B cell (primary cell): ENCODE data around the gene AOPEP. TPM values are rescaled to one million over a fixed set of nuclear protein-coding genes. Genes with fewer than 3 reads are reported as not detected.

Experiments
- ATAC-seq: fragments of 200-7000 bp; cut with Tn5 transposase; one replicate; pipeline ENCODE4 v1.10.0; 2021; ENCODE audit warnings: low read depth, mild to moderate bottlenecking, moderate number of reproducible peaks, moderate library complexity
- CTCF ChIA-PET: fragments of 350-600 bp; sonication (Branson Sonifier 250); formaldehyde crosslinking; loops from one replicate; lab custom pipeline; 2021; ENCODE audit warnings: antibody characterized with exemption, inconsistent platforms; lab: Charles Lee
- POLR2A ChIA-PET: fragments of 350-600 bp; sonication (Branson Sonifier 250); formaldehyde crosslinking; loops from one replicate; lab custom pipeline; 2021; ENCODE audit warnings: antibody characterized with exemption; lab: Charles Lee
- DNase-seq: peaks from one replicate; pipeline ENCODE4 v3.0.0; 2013
- H2AFZ ChIP-seq: 2 replicates; pipeline ENCODE4 v1.6.1; 2012; ENCODE audit warnings: mild to moderate bottlenecking, low read depth, low read length; ENCODE audit not compliant: insufficient read depth, poor library complexity, severe bottlenecking
- H3K27ac ChIP-seq, 2 donors: 1 replicate in 1 of 2; 2 replicates in 1 of 2; pipeline ENCODE4 v1.5.1; 2012 to 2013; ENCODE audit warnings: low read length in 2 of 2, mild to moderate bottlenecking in 2 of 2, moderate library complexity in 1 of 2
- H3K27me3 ChIP-seq, 4 experiments: fragments of 200-600 bp in 1 of 4; sonication (generic) in 1 of 4; replicated peaks in 1 of 4; 1 replicate in 2 of 4; 2 replicates in 2 of 4; pipeline versions ENCODE4 v1.6.1 to v1.7.0; 2013 to 2016; ENCODE audit warnings: low read length in 3 of 4, mild to moderate bottlenecking in 2 of 4, mixed read lengths in 1 of 4, moderate library complexity in 1 of 4; ENCODE audit not compliant: insufficient read depth in 4 of 4, control insufficient read depth in 3 of 4; ENCODE audit errors: control extremely low read depth in 1 of 4
- H3K36me3 ChIP-seq, 2 experiments: replicated peaks in 1 of 2; 1 replicate in 1 of 2; 2 replicates in 1 of 2; pipeline versions ENCODE4 v1.6.1 to v1.7.1; 2013; ENCODE audit warnings: low read length in 1 of 2; ENCODE audit not compliant: insufficient read depth in 2 of 2, control insufficient read depth in 1 of 2; ENCODE audit errors: control extremely low read depth in 1 of 2, extremely low read depth in 1 of 2
- H3K4me1 ChIP-seq, 2 donors: fragments of 200-600 bp in 1 of 2; sonication (generic) in 1 of 2; 1 replicate in 1 of 2; 2 replicates in 1 of 2; pipeline versions ENCODE4 v1.5.1 to v1.6.1; 2013 to 2017; ENCODE audit warnings: low read length in 2 of 2; ENCODE audit not compliant: control insufficient read depth in 2 of 2, insufficient read depth in 2 of 2
- H3K4me2 ChIP-seq: replicated peaks from 2 replicates; pipeline ENCODE3; 2012; ENCODE audit warnings: mild to moderate bottlenecking, low read depth, low read length; ENCODE audit not compliant: poor library complexity, severe bottlenecking
- H3K4me3 ChIP-seq, 5 experiments: fragments of 200-600 bp in 1 of 5; sonication (generic) in 1 of 5; 1 replicate in 3 of 5; 2 replicates in 2 of 5; pipeline versions ENCODE4 v1.5.1 to v1.7.0; 2011 to 2016; ENCODE audit warnings: low read length in 4 of 5, mild to moderate bottlenecking in 4 of 5, low read depth in 2 of 5, control low read depth in 1 of 5, moderate library complexity in 1 of 5; ENCODE audit not compliant: insufficient read depth in 1 of 5; ENCODE audit errors: control extremely low read depth in 1 of 5, extremely low read depth in 1 of 5
- H3K79me2 ChIP-seq: fragments of 200-600 bp; sonication (generic); one replicate; pipeline ENCODE4 v1.6.0; 2016; ENCODE audit warnings: low read length; ENCODE audit not compliant: control insufficient read depth, insufficient read depth
- H3K9ac ChIP-seq: fragments of 200-600 bp; sonication (generic); 2 replicates; pipeline ENCODE4 v1.6.1; 2017; ENCODE audit warnings: mild to moderate bottlenecking, low read length, moderate library complexity
- H3K9me3 ChIP-seq, 3 donors: one replicate each; pipeline versions ENCODE4 v1.6.1 to v1.7.1; 2013; ENCODE audit warnings: low read length in 2 of 3; ENCODE audit not compliant: control insufficient read depth in 2 of 3, insufficient read depth in 1 of 3; ENCODE audit errors: control extremely low read depth in 1 of 3
- H4K20me1 ChIP-seq: 2 replicates; pipeline ENCODE4 v1.6.0; 2012; ENCODE audit warnings: mild to moderate bottlenecking, low read length; ENCODE audit not compliant: insufficient read depth, control insufficient read depth, poor library complexity, severe bottlenecking
- H3K27ac Mint-ChIP-seq: one replicate; pipeline ENCODE4 v1.8.0; 2021; ENCODE audit warnings: mixed read lengths
- H3K27me3 Mint-ChIP-seq: one replicate; pipeline ENCODE4 v1.8.0; 2021; ENCODE audit warnings: mixed read lengths
- H3K4me1 Mint-ChIP-seq: one replicate; pipeline ENCODE4 v1.8.0; 2021; ENCODE audit warnings: mixed read lengths
- H3K4me3 Mint-ChIP-seq: one replicate; pipeline ENCODE4 v1.8.0; 2021; ENCODE audit warnings: mixed read lengths
- H3K9me3 Mint-ChIP-seq: one replicate; pipeline ENCODE4 v1.8.0; 2022; ENCODE audit warnings: mixed read lengths; ENCODE audit not compliant: insufficient read depth
- CTCF ChIP-seq: fragments of 200-600 bp; IDR thresholded peaks from one replicate; pipeline ENCODE4 v1.8.0; 2022; ENCODE audit warnings: antibody characterized with exemption, mild to moderate bottlenecking
- EZH2 ChIP-seq: IDR thresholded peaks from 2 replicates; pipeline ENCODE4 v1.6.1; 2012; ENCODE audit warnings: borderline replicate concordance, low read depth, mild to moderate bottlenecking, moderate library complexity, low read length; ENCODE audit not compliant: insufficient read depth, poor library complexity, severe bottlenecking
- WGBS: methylation state at CpG from one replicate; pipeline ENCODE4 v1.1.5; 2013; ENCODE audit warnings: missing lambda C conversion rate; ENCODE audit not compliant: insufficient coverage; 5-methylcytosine and 5-hydroxymethylcytosine counted together
- intact Hi-C: fragments of 100-400 bp; cut with micrococcal nuclease; formaldehyde crosslinking; loops from one replicate; pipeline ENCODE4 v1.10.0; 2022
- polyA plus RNA-seq: library from polyadenylated mRNA; depleted of rRNA; stranded (reverse); fragments of >200 nt; gene quantifications from 2 replicates; pipeline ENCODE4 v1.2.3, GENCODE V29; 2012
- total RNA-seq, 2 donors: library from RNA; stranded (reverse); fragments of 120-200 nt in 1 of 2; gene quantifications; 1 replicate in 1 of 2; 2 replicates in 1 of 2; pipeline versions ENCODE4 v1.2.3 to v1.2.4, GENCODE V29; 2013 to 2022

The AOPEP gene
- total and polyA plus RNA-seq, 2 donors (not counting 1 experiment from before 2014, with no cell fraction given), result 5.1 to 35.8 TPM

- Histone ChIP-seq H3K4me2 (no peak overlapping the region), H3K4me1 (no peaks in the 10 kb centered on the region), H4K20me1 (no peaks in the 10 kb centered on the region), H3K27me3 (no peaks in the 10 kb centered on the region), H3K27ac (no peak overlapping the region), H3K4me3 (no peak overlapping the region), H3K9me3 (no peaks in the 10 kb centered on the region), H3K36me3 (no peaks in the 10 kb centered on the region), H2AFZ (no peak overlapping the region), H3K9ac (no peak overlapping the region), H3K79me2 (no peaks in the 10 kb centered on the region)
- intact Hi-C loops, result no loop called here
- Mint-ChIP-seq H3K9me3 (no peaks in the 10 kb centered on the region), H3K27me3 (no peaks in the 10 kb centered on the region), H3K4me3 (no peak overlapping the region), H3K27ac (no peak overlapping the region), H3K4me1 (no peaks in the 10 kb centered on the region)
- ATAC-seq (no peak), DNase-seq (no peak)
- ChIA-PET CTCF (no interaction called here), POLR2A (no interaction called here)
- TF ChIP-seq CTCF (no peak), EZH2 (no peak)
- WGBS, result 95% methylated on average over 5 of the region's 5 CpGs
Observed at GRCh38 chr9:95071925-95072324, 345.4 kb downstream of the AOPEP start.

- Histone ChIP-seq H3K36me3 (no peaks in the 10 kb centered on the region), H2AFZ (no peak overlapping the region), H4K20me1 (no peaks in the 10 kb centered on the region), H3K27me3 (no peaks in the 10 kb centered on the region), H3K4me1 (no peaks in the 10 kb centered on the region), H3K4me2 (no peak overlapping the region), H3K27ac (no peak overlapping the region), H3K4me3 (no peak overlapping the region), H3K9me3 (no peaks in the 10 kb centered on the region), H3K79me2 (no peaks in the 10 kb centered on the region), H3K9ac (no peak overlapping the region)
- CTCF ChIA-PET, result no interaction called here
- ATAC-seq (no peak), DNase-seq (no peak)
- H3K4me3 Mint-ChIP-seq, result no peak overlapping the region
- H3K4me1 Mint-ChIP-seq, result no peaks in the 10 kb centered on the region
- POLR2A ChIA-PET, result no interaction called here
- no peaks in the 10 kb centered on the region for H3K9me3 Mint-ChIP-seq
- H3K27me3 Mint-ChIP-seq, result no peaks in the 10 kb centered on the region
- over 99% methylated on average over 12 of the region's 18 CpGs for WGBS
- no peak overlapping the region for H3K27ac Mint-ChIP-seq
- TF ChIP-seq EZH2 (no peak), CTCF (no peak)
- intact Hi-C loops, result no loop called here
Observed at GRCh38 chr9:95073042-95073607, 346.6 kb downstream of the AOPEP start.
